ENCODE measurements around the gene HOXA7. TPM values are rescaled to one million over a fixed set of nuclear protein-coding genes. Genes with fewer than 3 reads are reported as not detected.

Gene HOXA7
- total and polyA plus RNA-seq, 9 donors = 0.23 to 4.5 (median 0.75) TPM

DNA sequence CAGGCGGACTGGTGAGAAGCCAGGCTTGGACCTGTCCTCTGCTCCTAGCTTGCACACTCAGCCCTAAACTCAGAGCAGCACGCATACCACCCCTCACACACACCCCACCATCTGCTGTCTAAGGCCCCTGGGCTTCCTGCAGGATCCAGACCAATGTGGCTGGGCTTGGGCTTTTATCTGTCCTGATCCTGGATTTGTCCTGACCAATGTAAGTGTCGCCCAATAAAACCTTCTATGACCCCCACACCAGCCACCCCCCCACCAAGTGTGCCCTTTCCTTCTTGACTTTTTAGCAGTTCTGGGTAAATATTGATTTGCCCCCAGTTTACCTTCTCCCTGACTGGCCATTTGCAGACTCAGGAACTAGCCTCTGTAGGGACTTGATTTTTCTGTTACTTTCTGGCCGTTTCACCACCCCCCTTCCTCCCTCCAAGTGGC is 45.1 kb upstream of the HOXA7 start:
- WGBS, 3 donors = 28 to 32% (median 31%) methylated on average over 4 of the region's 4 CpGs
- no peak for DNase-seq
- intact Hi-C loops (cut with DNase I) = loop anchor here in 2 of 4 donors (5.0 to 10.0 kb wide), 2 partner anchors 723 to 891 kb away; no protein-coding TSS in a partner anchor
- Histone ChIP-seq H3K27me3 (peaks cover 6% of the 10 kb centered on the region), H3K9me3 (no peaks in the 10 kb centered on the region), H3K4me1 (ENCODE audit: insufficient read depth) (peaks cover 8% of the 10 kb centered on the region), H3K27ac (no peak overlapping the region), H3K36me3 (no peaks in the 10 kb centered on the region), H3K4me3 (no peak overlapping the region)
- TF ChIP-seq POLR2A (IDR thresholded peaks at IDR 0.05) = no peak
- TF ChIP-seq EP300 (IDR thresholded peaks at IDR 0.05) = no peak
- TF ChIP-seq, protein P1, sequence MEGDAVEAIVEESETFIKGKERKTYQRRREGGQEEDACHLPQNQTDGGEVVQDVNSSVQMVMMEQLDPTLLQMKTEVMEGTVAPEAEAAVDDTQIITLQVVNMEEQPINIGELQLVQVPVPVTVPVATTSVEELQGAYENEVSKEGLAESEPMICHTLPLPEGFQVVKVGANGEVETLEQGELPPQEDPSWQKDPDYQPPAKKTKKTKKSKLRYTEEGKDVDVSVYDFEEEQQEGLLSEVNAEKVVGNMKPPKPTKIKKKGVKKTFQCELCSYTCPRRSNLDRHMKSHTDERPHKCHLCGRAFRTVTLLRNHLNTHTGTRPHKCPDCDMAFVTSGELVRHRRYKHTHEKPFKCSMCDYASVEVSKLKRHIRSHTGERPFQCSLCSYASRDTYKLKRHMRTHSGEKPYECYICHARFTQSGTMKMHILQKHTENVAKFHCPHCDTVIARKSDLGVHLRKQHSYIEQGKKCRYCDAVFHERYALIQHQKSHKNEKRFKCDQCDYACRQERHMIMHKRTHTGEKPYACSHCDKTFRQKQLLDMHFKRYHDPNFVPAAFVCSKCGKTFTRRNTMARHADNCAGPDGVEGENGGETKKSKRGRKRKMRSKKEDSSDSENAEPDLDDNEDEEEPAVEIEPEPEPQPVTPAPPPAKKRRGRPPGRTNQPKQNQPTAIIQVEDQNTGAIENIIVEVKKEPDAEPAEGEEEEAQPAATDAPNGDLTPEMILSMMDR (IDR thresholded peaks at IDR 0.05) = no peak

DNA sequence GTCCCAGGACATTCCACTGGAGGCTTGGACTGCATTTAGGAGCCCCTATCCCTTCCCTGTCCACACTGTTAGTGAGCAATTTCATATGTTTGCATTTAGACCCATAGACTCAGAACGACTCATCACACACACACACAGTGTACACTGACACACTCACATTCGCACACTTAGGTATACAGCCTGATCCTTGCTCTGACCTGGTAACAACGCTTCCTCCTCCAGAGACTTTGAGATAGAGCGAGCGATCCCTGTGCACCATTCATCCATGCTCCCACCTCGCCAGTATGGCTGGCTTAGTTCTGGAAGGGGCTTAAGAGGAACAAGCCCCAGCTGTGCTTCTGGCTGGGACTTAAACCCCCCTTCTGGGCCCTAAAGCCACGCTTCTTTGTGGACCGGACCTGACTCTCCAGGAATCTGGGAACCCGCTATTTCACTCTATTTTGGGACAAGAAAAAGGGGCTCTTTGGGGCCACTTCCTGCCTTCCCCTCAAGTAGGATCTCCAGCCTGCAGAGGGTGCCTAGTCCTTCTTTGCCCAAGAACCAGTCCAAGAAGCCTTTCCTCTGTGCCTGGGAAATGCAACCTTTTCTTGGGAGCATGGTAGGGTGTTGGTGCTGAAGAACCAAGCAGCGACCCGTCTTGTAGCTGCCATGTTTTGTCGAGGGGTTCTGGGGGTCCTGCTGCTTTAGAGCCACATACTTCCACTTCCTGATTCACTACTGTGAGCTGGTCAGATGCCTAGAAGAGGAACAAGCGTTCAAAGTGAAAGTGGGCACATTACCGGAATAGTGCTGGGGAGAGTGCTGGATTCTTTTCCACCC is 44.5 kb upstream of the HOXA7 start:
- Histone ChIP-seq H3K4me3 (peak overlapping the region; percentile 20), H3K36me3 (no peaks in the 10 kb centered on the region), H3K4me1 (ENCODE audit: insufficient read depth) (peaks cover 8% of the 10 kb centered on the region), H3K9me3 (no peaks in the 10 kb centered on the region), H3K27me3 (peaks cover 6% of the 10 kb centered on the region), H3K27ac (no peak overlapping the region)
- TF ChIP-seq EP300 (IDR thresholded peaks at IDR 0.05) = no peak
- no peak for TF ChIP-seq POLR2A (IDR thresholded peaks at IDR 0.05)
- TF ChIP-seq, protein P1 (IDR thresholded peaks at IDR 0.05) = no peak
- intact Hi-C loops (cut with DNase I) = loop anchor here in 2 of 4 donors (5.0 to 10.0 kb wide), 2 partner anchors 724 to 891 kb away; no protein-coding TSS in a partner anchor
- DNase-seq = no peak
- 13 to 23% (median 18%) methylated on average over 14 of the region's 14 CpGs for WGBS, 3 donors

DNA sequence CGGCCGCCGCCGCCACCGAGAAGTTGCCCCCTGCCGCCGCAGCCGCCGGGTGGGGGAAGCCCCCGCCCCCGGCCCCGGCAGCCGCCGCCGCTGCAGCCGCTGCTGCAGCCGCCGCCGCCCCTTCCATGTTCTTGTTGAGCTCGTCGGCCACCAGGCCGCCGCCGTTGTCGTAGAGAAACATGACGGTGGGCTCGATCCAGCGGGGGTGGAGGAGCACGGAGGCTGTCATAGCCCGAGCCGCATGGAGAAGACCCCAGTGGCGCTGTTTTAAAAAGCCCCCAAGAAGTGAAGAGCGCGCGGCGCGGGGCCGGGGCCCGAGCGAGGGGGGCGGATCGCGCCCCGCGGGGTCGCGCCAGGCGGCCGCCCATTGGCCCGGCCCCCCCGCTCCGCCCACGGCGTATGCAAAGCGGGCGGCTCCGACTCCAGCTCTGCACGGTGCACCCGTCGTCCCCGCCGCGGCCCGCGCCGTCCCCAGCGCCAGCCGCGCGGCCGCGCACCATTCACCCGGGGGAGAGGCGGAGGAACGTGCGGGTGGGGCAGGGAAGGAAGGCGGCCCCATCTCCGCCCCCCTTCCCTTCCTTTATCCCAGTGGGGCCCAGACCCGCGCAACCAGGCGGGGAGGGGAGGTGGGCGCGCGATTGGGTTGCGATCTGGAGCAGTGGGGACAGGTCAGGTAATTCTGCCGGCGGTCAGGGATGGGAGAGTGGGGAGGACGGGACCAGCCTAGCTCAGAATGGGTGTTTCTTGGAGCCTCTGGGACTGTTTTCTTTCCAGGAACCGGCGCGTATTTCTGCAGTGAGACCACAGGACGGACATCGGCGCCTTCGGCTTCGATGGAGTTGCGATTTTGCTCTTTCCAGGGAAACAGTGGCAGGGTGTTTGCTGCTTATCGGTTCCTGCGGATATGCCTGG is 43.6 kb upstream of the HOXA7 start, which contains the start of gene HOXA13:
Gene HOXA13, minus strand, starts transcription at position 243 of the 912 bp plus-strand sequence. Its CDS starts 14 bp downstream, at position 229.
- peaks cover 5% of the 10 kb centered on the region for H3K4me1 ChIP-seq (ENCODE audit: insufficient read depth)
- H3K27me3 ChIP-seq = peaks cover 6% of the 10 kb centered on the region
- no peaks in the 10 kb centered on the region for H3K9me3 ChIP-seq
- TF ChIP-seq POLR2A (IDR thresholded peaks at IDR 0.05) (no peak), EP300 (IDR thresholded peaks at IDR 0.05) (no peak)
- TF ChIP-seq, protein P1 (IDR thresholded peaks at IDR 0.05) = no peak
- H3K36me3 ChIP-seq = no peaks in the 10 kb centered on the region
- WGBS, 3 donors = 1 to 2% (median 2%) methylated on average over 73 to 99 of the region's 99 CpGs
- peak within 1 kb of the TSS; percentile 20 for H3K4me3 ChIP-seq
- H3K27ac ChIP-seq = no peak within 1 kb of the TSS
- intact Hi-C loops (cut with DNase I) = loop anchor here in 2 of 4 donors (5.0 to 10.0 kb wide), 3 partner anchors 575 to 892 kb away; no protein-coding TSS in a partner anchor
- no peak for DNase-seq

Measured in ovary (tissue), 9 donors.